B cell (primary cell): ENCODE data around the gene CISD2.

Experiments
- EZH2 ChIP-seq: IDR thresholded peaks from 2 replicates; pipeline ENCODE4 v1.6.1; 2012; ENCODE audit warnings: borderline replicate concordance, low read depth, mild to moderate bottlenecking, moderate library complexity, low read length; ENCODE audit not compliant: insufficient read depth, poor library complexity, severe bottlenecking
- TF ChIP-seq, protein P1 (sequence below): fragments of 200-600 bp; IDR thresholded peaks from one replicate; pipeline ENCODE4 v1.8.0; 2022; ENCODE audit warnings: antibody characterized with exemption, mild to moderate bottlenecking

DNA sequence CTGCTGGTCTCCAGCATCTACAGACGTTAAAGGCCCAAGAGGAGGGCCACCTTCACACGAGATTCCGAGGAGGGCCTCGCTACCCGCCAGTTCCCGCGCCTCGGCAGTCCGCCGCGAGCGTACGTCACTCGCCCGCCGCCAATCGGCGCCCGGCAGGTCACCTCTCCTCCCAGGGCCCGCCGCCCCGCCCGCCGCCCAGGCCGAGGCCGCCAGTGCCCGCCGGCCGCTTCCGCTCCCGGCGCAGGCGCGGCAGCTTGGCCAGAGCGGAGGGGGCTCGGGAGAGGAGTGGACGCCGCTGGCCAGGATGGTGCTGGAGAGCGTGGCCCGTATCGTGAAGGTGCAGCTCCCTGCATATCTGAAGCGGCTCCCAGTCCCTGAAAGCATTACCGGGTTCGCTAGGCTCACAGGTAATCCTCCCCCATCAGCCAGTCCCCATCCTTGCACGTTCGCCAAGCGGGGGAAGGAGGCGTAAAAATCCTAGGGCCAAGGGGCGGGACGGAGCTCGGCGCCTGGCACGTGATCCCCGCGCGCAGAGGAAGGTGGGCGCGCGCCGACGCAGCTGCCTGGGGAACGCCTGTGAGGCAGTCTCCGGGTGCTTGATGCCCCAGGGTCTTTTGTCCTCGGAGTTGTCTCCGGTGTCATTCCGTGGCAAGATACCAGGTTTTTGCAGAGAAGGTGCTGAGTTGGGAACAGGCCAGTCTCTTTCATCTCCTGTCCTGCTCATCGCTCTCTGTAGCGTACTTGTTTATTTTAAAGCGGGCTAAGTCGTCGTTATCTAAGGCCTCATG lies at the start of gene CISD2:
- TF ChIP-seq, protein P1, sequence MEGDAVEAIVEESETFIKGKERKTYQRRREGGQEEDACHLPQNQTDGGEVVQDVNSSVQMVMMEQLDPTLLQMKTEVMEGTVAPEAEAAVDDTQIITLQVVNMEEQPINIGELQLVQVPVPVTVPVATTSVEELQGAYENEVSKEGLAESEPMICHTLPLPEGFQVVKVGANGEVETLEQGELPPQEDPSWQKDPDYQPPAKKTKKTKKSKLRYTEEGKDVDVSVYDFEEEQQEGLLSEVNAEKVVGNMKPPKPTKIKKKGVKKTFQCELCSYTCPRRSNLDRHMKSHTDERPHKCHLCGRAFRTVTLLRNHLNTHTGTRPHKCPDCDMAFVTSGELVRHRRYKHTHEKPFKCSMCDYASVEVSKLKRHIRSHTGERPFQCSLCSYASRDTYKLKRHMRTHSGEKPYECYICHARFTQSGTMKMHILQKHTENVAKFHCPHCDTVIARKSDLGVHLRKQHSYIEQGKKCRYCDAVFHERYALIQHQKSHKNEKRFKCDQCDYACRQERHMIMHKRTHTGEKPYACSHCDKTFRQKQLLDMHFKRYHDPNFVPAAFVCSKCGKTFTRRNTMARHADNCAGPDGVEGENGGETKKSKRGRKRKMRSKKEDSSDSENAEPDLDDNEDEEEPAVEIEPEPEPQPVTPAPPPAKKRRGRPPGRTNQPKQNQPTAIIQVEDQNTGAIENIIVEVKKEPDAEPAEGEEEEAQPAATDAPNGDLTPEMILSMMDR = no peak
- TF ChIP-seq EZH2 = no peak
